Lower leg skin (tissue), 4 donors: Measurements from ENCODE around the gene CBX6. TPM values are rescaled to one million over a fixed set of nuclear protein-coding genes. Genes with fewer than 3 reads are reported as not detected.

ENCODE experiments used
- DNase-seq, 2 donors: peaks; one replicate each; pipeline ENCODE4 v3.0.0-alpha.2; 2019; ENCODE audit warnings: low spot score in 2 of 2
- H3K4me3 ChIP-seq: fragments of 200-600 bp; sonication (generic); 2 replicates; pipeline ENCODE4 v1.5.1; 2017; ENCODE audit warnings: mild to moderate bottlenecking, low read depth; ENCODE audit not compliant: poor library complexity, severe bottlenecking
- CTCF ChIP-seq, 3 donors: fragments of 450-650 bp; IDR thresholded peaks; one replicate each; pipeline ENCODE4 v1.5.1; 2016; ENCODE audit warnings: antibody characterized with exemption in 3 of 3, mild to moderate bottlenecking in 3 of 3, moderate library complexity in 2 of 3
- POLR2A ChIP-seq, 2 donors: fragments of 450-650 bp; IDR thresholded peaks; one replicate each; pipeline ENCODE4 v1.6.1; 2016 to 2017; ENCODE audit warnings: antibody characterized with exemption in 2 of 2, mild to moderate bottlenecking in 1 of 2, moderate library complexity in 1 of 2
- WGBS, 2 donors: methylation state at CpG; one replicate each; pipeline ENCODE4 v1.1.5; 2018; 5-methylcytosine and 5-hydroxymethylcytosine counted together
- intact Hi-C: fragments of 100-400 bp; cut with DNase I; formaldehyde crosslinking; loops from one replicate; pipeline ENCODE4 v1.15.0; 2023; ENCODE audit warnings: low total_unique reads
- total RNA-seq, 4 donors: library from RNA; depleted of rRNA; stranded (reverse); fragments of >200 nt; gene quantifications; one replicate each; pipeline ENCODE4 v1.1.0, GENCODE V29; 2016

CBX6 gene
- total RNA-seq, 4 donors from 2014 or later: 5.1 to 20.0 (median 13.9) TPM

DNA sequence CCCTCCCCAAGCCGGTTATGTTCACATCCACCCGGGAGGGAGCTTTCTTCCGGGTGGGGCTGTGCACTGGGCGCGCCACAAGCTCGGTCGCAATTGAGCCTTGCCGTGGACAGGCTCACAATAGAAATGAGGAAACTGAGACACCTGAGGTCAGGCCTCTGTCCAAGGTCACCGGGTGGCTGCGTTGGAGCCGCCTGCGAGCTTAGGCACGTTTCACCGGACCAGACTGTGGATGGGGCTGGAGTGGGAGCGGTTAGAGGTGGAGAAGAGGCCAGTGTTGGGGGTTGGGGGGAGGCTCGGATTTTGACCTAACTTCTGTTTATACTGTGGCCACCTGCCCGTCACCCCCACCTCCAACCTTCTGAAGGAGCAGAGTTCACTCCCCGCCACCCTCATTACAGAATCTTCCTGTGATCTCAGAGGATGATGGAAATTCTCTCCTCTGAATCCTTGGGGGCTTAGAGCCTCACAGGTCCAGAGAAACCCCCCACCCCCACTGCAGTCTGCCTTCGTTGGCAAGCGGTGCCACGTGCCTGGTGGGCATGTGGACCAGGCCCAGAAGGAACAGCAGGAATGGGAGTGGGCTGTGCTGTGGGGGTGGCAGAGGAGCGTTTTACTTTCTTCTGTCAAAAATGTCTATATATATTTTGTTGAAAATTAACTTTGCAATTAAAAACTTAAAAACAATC is 27.6 kb downstream of the CBX6 start:
- 13 to 19% methylated on average over 21 to 22 of the region's 22 CpGs for WGBS, 2 donors
- no peak for TF ChIP-seq CTCF (IDR thresholded peaks at IDR 0.05)
- TF ChIP-seq POLR2A (IDR thresholded peaks at IDR 0.05): no peak
- H3K4me3 ChIP-seq: no peak overlapping the region
- DNase-seq: no peak
- intact Hi-C loops: no loop called here

DNA sequence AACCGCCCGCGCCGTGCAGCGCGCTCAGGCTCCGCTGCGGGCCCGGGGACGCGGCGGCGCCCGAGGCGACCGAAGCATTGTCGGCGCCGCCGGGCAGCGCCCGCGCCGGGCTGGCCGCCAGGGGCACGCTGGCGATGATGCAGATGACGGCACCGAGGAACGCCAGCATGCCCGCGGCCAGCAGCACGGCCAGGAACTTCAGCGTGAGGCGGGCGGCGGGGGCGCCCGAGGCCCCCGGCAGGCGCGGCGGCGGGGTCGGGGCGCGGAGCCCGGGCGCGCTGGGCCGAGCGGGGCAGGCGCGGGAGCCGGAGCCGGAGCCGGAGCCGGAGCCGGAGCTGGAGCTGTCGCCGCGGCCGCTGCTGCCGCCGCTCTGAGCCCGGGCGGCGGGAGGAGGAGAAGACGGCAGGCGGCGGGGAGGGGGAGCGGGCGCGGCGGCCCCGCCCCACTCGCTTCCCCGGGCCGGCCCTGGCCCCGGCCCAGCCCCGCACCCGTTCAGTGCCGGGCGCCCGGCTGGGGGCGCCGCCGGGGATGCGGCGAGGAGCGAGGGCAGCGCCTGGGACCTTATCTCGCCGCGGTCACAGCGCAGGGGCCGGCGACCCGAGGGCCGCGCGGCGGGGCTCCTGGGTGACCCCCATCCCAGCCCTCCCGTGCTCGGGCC is 28.2 kb downstream of the CBX6 start, which contains the start of gene NPTXR:
Gene NPTXR (minus strand): TSS at position 372 of the 658 bp plus-strand sequence.
- TF ChIP-seq POLR2A (IDR thresholded peaks at IDR 0.05) (no peak), CTCF (IDR thresholded peaks at IDR 0.05) (no peak)
- no peak within 1 kb of the TSS for H3K4me3 ChIP-seq
- intact Hi-C loops: no loop called here
- WGBS, 2 donors: 0% methylated on average over 22 of the region's 105 CpGs; no CpG with 5 or more reads in 1 of the 2 donors
- DNase-seq: no peak

GRCh38 chr22:38843201-38843656 is 28.8 kb downstream of the CBX6 start:
- no peak overlapping the region for H3K4me3 ChIP-seq
- intact Hi-C loops: no loop called here
- no peak for TF ChIP-seq POLR2A (IDR thresholded peaks at IDR 0.05)
- TF ChIP-seq CTCF (IDR thresholded peaks at IDR 0.05): no peak
- 5% methylated on average over 4 of the region's 68 CpGs; no CpG with 5 or more reads in 1 of the 2 donors for WGBS, 2 donors
- no peak for DNase-seq

DNA sequence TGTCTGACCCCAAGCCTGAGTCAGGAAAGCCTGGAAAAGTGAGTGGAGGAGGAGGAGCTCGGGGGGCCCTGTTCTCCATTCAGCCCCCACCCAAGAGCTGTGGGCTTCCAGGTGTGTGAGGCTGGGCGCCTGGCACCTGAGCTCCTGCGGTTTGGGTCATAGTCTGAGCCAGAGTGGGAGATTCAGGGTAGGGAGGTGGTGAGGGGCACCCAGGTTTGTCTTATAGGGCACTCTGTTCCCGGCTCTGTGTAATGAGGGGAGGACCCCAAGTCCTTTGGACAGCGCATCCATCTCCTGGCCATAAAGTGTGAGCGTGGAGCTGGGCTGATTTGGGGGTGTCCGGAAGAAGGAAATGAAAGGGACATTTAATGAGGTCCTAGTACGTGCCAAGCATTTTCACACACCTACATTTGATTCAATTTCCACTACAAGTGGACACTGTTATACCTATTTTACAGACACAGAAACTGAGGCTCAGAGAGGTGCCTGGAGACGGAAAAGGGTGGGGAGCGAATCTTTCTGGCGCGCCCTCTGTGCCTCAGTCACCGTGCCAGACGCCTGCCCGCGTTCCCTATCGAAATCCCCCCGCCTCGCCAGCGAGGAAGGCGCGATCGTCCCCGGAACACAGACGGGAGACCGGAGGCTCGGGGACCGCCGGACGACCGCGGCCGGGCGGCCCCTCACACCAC is 29.4 kb downstream of the CBX6 start:
- DNase-seq: no peak
- intact Hi-C loops: no loop called here
- 24 to 53% methylated on average over 12 to 32 of the region's 34 CpGs for WGBS, 2 donors
- H3K4me3 ChIP-seq: no peak overlapping the region
- TF ChIP-seq POLR2A (IDR thresholded peaks at IDR 0.05): no peak

DNA sequence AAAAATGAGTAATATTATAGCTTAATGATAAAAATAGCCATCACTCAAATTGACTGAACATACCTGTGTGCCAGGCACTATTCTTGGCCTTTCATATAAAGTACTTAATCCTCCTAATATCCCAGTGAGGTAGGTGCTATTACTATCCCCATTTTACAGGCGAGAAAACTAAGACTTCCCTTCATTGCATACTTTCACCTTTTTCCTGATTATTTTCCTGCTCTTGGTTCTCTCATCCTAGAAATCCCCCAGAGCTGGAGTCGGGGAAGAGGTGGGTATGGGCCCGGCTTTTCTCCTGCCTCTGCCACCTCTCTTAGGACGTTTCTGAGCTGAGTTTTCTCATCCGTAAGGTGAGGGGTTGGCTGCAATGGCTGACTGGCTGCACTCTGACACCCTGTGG is 30.4 kb downstream of the CBX6 start:
- H3K4me3 ChIP-seq: no peak overlapping the region
- no peak for DNase-seq
- intact Hi-C loops: no loop called here
- 72 to 73% methylated on average over 5 of the region's 5 CpGs for WGBS, 2 donors
- TF ChIP-seq POLR2A (IDR thresholded peaks at IDR 0.05): no peak
- no peak for TF ChIP-seq CTCF (IDR thresholded peaks at IDR 0.05)

DNA sequence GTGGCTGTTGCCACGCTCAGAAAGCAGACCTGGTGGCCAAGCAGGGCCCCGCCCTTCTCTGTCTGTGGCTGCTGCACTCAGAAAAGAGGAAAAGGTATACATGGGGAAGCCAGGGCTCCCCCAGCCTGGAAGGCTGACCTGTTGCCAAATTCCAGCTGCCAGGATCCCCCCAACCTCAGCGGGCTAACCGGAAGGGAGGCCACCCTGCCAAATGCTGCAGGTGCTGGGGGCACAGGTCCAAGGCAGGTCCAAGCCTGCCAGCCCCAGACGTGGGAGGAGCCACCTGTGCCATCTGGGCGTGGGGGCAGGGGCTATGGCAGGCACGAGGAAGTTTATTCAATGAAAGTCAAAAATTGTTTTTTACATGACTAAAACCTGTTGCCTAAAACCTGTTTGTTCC is 30.8 kb downstream of the CBX6 start:
- intact Hi-C loops: no loop called here
- DNase-seq: no peak
- no peak for TF ChIP-seq POLR2A (IDR thresholded peaks at IDR 0.05)
- WGBS, 2 donors: 28 to 43% methylated on average over 7 of the region's 7 CpGs
- no peak overlapping the region for H3K4me3 ChIP-seq
